ENCODE results near the gene DAB2IP. TPM values are rescaled to one million over a fixed set of nuclear protein-coding genes. Genes with fewer than 3 reads are reported as not detected.

DAB2IP gene
- total RNA-seq, 2 donors from 2014 or later, result 0.06 to 0.18 TPM

DNA sequence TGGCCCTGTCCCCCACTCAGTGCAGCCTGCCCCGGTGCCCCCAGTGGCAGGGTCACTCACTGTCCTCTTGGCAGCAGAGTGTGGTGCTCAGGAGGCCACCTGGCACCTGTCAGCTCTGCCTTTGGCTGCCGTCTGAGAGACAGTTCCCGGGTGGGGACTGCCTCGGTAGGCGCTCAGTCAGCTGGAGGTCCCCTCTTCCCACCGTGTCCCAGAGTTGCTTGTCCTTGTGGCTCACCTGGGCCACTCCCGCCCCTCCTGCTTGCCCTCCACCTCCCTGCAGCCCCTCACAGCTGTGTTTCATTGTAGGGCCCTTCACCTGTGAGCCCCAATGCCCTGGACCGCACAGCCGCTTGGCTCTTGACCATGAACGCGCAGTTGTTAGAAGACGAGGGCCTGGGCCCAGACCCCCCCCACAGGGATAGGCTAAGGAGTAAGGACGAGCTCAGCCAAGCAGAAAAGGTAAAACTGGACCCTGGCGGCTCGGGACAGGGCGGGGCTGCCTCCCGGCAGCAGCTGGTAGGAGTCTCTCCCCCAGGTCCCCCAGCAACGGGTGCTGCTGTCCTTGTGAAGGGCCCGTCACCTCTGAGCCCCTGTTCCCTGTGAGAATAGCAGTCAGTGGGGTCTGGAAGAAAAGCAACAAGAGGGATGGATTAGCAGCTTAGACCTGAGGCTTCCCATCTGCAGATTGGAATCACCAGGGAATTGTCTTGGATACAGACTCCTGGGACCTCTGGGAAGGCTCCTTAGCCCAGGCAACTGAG lies 122.7 kb downstream of the DAB2IP start:
- ATAC-seq, result no peak
- DNase-seq (ENCODE audit: low spot score in 2 of 2), result no peak
- peaks cover 0 to 4% of the 10 kb centered on the region in 2 donors for H3K9me3 Mint-ChIP-seq
- no peaks in the 10 kb centered on the region for H3K36me3 Mint-ChIP-seq
- H3K27ac Mint-ChIP-seq, result no peak overlapping the region

DNA sequence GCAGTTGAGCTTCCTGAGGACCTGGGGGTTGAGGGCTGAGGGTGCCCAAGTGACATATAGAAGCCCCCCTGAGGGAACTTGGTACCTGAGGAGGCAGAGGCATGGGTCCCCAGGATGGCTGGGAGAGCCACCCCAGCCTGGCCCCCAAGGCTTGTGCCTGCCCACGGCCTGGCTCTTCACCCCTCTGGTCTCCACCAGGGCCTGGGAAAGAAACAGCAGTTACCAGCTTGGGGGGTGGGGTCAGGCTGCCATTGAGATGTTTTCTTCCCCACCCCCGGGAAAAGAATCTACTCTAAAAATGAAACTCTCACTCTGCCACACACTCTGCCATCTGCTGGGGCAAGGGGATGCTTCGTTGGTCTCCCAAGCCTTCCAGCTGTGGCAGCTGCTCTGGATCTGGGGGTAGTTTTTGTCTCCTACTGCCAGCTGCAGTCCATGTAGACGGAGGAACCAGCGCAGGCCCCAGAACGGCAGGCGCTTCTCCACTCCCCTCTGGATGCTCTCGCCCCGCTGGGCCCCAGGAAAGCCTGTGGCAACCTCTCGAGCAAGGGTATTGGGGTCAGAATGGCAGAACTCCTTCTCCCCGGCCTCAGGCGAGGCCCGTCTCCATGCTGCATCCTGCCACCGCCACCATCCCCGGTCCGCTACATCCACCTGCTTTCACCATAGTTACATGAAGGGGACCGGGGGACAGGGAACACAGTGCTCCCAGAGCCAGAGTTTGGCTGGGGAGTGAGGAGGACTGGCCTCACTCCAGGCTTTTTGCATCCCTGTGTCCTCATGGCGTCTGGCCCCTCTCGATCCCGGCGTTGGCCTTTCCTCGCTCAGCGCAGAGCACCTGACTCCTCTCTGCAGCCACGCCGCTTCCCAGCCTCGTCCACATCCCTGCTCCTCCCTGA lies 123.5 kb downstream of the DAB2IP start:
- Mint-ChIP-seq H3K27ac (peak overlapping the region in 1 of 2 donors; percentile 9), H3K9me3 (peaks cover 0 to 4% of the 10 kb centered on the region in 2 donors), H3K36me3 (no peaks in the 10 kb centered on the region)
- no peak for ATAC-seq
- DNase-seq (ENCODE audit: low spot score in 2 of 2), result no peak

DNA sequence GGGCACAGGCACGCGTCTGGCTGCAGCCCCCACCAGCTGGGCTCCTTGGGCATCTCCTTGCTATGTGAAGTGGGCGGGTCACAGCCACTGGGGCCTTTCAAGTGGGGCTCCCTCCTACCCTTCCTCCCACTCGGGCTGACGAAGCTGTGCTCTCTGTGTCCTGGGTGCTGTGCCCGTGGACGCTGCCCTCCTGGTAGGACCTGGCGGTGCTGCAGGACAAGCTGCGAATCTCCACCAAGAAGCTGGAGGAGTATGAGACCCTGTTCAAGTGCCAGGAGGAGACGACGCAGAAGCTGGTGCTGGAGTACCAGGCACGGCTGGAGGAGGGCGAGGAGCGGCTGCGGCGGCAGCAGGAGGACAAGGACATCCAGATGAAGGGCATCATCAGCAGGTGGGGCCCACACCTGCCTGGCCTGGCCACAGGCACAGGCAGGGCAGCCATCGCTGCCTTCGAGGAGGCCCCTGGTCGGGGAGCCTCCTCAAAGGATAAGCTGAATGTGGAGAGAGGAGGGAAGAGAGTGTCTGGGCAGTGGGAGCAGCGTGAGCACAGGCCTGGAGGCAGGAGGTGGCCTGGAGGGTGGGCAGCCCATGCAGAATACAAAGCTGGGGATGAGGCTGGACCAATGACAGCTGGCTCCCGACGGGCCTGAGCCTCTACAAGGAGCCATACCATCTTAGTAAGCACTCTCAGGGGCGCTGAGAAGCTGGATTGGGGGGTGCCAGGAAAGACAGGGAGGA lies 124.7 kb downstream of the DAB2IP start:
- H3K9me3 Mint-ChIP-seq, result peaks cover 0 to 4% of the 10 kb centered on the region in 2 donors
- DNase-seq (ENCODE audit: low spot score in 2 of 2), result peak in 1 of 2 donors; percentile 41
- no peaks in the 10 kb centered on the region for H3K36me3 Mint-ChIP-seq
- ATAC-seq, result no peak
- H3K27ac Mint-ChIP-seq, result peak overlapping the region in 1 of 2 donors; percentile 9

DNA sequence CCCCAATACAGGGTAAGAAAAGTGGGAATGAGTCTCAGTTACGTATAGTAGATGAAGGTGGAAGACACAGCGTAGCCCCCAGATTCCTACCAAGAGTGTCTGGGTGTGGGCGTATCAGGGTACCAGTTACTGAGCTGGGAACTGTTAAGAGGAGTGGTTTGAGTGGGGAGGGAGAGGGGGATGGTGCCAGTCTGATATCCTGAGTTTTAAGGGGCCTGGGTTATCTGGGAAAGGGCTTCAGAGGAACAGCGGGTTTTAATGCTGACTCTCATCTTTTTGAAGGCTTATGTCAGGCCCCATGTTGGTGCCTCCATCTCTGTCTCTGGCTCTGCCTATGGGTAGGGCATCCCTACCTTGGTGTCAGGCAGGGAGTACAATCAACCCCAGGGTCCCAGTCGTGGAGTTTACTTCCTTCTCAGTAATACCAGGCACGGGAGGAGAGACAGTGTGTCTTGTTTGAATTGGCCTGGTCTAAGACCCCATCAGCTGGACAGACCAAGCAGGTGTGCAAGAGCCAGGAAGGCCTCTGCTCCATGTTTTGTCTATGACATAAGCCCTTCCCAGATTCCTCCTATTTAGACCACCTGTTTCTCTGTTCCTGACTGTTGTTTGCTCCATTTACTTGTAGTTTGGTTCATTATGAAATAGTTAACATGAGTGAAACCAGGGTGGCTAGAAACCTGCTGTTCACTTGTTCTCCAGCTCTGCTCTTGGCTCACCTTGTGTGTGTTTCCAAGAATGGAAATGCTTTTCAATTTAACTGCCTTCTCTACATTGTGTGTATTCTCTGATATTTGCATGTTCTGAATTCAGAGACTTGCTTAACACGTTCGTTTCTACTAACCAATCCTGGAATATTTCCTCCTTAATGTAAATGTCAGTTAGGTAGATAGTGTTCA lies 125.6 kb downstream of the DAB2IP start:
- Mint-ChIP-seq H3K27ac (no peak overlapping the region), H3K9me3 (peaks cover 0 to 4% of the 10 kb centered on the region in 2 donors), H3K36me3 (no peaks in the 10 kb centered on the region)
- no peak for DNase-seq (ENCODE audit: low spot score in 2 of 2)
- ATAC-seq, result no peak

DNA sequence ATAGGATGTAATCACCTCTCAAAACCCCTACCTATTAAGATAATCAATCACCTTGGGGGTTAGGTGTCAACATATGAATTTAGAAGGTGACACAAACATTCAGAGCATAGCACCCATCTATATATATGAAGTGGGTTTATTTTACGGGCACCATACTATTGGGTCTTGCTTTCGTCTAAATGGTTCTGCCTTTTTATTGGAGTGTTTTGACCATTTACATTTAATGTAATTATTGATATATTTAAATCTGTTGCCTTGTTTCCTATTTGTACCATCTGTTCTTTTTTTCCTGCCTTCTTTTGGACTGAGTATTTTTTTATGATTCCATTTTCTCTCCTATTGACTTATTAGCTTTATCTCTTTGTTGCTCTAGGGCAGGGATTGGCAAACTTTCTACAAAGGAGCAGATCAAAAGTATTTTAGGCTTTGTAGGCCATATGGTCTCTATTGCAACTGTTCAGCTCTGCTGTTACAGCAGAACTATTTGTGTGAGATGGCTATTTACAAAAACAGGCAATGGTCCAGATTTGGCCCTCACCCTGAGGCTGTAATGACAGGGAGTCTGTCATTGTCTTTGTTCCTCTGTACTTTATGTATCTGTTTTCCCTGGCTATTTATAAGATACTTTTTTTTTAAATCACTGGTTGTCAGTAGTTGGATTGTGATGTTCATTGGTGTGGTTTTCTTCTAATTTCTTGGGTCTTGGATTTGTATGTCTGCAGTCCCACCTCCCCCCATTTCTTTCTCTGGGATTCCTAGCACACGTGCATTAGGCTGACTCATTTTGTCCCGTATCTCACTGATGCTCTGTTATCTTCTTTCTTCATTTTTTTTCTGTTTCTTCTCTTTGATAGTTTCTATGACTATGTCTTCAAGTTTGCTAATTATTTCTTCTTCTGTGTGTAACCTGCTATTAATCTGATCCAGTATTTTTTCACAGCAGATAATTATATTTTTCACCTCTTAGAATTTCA lies 127.1 kb downstream of the DAB2IP start:
- DNase-seq (ENCODE audit: low spot score in 2 of 2), result no peak
- Mint-ChIP-seq H3K27ac (no peak overlapping the region), H3K9me3 (peaks cover 0 to 4% of the 10 kb centered on the region in 2 donors), H3K36me3 (no peaks in the 10 kb centered on the region)
- ATAC-seq, result no peak

DNA sequence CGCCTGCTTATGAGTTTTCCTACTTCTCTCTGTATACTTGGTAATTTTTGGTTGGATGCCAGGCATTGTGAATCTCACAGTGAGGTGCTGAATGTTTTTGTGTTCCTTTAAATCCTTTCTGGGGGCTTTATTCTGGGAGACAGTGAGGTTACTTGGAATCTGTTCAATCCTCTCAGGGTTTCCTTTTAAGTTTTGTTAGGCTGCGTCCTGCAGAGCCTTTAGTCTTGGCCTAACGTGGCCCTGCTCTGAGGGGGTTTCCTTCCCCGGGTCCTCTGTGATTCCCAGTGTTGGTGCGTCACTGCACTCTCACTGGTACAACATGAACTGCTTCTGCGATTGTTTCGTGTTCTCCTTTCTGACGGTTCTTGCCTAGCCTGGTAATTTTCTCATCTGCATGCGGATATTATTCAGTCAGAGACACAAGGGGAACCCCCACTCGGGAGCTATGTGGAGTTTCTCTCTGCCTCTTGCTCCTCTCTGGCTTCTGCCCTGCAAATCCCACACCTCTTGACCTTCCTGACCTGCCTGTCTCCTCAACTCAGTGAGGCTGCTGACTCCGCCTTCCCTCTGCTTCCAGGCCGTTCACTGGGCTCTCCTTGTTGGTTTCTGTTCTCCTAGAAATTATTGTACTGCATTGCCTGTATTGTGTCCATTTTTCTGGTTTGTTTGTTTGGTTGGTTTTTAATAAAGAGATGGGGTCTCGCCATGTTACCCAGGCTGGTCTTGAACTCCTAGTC lies 128.1 kb downstream of the DAB2IP start:
- no peak for ATAC-seq
- H3K27ac Mint-ChIP-seq, result no peak overlapping the region
- H3K36me3 Mint-ChIP-seq, result no peaks in the 10 kb centered on the region
- peaks cover 0 to 4% of the 10 kb centered on the region in 2 donors for H3K9me3 Mint-ChIP-seq
- DNase-seq (ENCODE audit: low spot score in 2 of 2), result no peak

DNA sequence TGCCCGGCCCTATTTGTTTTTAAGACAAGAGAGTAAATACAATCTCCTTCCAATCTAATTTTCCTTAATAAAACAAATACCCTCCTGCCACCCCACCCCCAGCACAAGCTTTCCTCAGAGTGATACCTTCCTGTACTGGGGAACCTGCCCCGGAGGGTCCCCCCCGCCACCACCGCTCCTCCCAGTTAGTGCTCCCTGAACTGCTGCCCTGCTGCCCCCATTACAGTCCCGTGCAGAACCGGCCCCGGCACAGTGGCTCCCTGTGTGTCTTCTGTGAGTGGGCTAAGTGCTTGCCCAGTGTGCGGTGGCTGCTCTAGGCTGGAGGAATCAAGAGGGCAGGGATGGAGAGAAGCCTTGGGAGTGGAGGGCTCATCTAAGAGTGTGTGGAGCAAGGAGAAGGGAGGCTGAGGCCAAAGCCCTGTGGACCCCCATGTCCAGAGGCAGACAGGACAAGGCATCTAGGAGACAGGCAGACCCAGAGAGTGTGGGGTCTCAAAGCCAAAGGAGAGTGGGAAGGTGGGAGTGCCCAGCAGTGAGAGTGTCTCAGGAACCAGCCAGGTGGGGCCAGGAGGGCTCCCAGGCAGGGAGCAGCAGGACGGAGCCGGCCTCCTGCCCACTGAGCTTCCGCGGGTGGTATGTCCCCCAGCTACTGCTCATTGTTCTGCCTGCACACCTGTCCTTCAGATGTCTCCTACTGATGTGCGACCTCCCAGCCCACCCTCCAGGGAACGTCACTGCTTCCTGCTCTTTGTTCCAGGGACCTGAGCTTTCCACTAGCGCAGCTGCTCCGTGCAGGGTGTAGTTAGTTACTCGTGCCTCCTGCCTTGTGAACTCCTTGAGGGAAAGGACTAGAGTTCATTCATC lies 129.0 kb downstream of the DAB2IP start:
- no peak overlapping the region for H3K27ac Mint-ChIP-seq
- no peaks in the 10 kb centered on the region for H3K36me3 Mint-ChIP-seq
- no peak for DNase-seq (ENCODE audit: low spot score in 2 of 2)
- H3K9me3 Mint-ChIP-seq, result peaks cover 0 to 4% of the 10 kb centered on the region in 2 donors
- ATAC-seq, result no peak

DNA sequence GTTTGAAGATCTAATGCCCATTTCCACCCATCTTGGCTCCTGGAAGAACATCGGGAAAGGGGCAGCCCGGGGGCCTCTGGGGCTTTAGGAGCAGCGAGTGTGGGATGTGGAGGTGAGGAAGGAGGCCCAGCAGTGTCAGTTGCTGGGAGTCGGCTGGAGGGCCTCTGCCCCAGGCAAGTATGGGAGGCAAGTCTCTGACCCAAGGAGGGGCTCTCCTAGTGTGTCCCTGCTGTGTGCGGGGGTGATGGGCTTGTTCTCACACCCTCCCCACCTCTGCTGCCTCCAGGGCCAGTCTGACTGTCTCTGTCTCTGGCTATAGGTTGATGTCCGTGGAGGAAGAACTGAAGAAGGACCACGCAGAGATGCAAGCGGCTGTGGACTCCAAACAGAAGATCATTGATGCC lies 129.7 kb downstream of the DAB2IP start:
- DNase-seq (ENCODE audit: low spot score in 2 of 2) (no peak), ATAC-seq (no peak)
- Mint-ChIP-seq H3K9me3 (peaks cover 0 to 4% of the 10 kb centered on the region in 2 donors), H3K36me3 (no peaks in the 10 kb centered on the region), H3K27ac (peak overlapping the region in 1 of 2 donors; percentile 52)

DNA sequence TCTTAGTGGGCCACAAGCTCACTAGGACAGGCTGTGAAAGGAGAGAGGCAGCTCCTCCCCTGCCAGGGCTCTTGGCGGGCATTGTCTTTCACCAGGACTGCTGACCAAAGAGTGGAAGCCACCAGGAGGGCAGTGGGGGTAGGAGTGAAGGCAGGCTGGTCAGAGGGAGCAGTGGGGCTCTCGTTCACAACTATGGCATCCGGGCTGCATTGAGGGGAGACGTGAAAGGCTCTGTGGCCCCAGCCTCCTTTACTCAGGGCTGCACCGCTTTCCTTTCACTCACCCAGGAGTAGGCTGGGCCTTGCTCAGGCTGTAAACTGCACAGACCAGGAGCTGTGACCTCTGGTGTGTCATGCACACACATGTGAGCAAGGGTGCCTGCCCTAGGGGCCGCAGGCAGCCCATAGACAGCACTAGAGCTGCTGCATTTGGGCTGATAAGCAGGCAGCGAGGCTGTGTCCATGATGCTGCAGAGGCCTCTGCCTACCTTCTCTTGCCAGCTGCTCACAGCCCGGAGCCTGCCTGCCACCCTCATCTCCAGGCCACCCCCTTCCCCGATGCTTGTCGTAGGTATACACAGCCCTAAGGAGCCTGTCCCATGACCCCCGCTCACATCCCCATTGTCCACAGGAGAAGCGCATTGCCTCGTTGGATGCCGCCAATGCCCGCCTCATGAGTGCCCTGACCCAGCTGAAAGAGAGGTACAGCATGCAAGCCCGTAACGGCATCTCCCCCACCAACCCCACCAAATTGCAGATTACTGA lies 130.4 kb downstream of the DAB2IP start:
- DNase-seq (ENCODE audit: low spot score in 2 of 2), result no peak
- no peak for ATAC-seq
- Mint-ChIP-seq H3K36me3 (no peaks in the 10 kb centered on the region), H3K27ac (no peak overlapping the region), H3K9me3 (peaks cover 0 to 4% of the 10 kb centered on the region in 2 donors)

DNA sequence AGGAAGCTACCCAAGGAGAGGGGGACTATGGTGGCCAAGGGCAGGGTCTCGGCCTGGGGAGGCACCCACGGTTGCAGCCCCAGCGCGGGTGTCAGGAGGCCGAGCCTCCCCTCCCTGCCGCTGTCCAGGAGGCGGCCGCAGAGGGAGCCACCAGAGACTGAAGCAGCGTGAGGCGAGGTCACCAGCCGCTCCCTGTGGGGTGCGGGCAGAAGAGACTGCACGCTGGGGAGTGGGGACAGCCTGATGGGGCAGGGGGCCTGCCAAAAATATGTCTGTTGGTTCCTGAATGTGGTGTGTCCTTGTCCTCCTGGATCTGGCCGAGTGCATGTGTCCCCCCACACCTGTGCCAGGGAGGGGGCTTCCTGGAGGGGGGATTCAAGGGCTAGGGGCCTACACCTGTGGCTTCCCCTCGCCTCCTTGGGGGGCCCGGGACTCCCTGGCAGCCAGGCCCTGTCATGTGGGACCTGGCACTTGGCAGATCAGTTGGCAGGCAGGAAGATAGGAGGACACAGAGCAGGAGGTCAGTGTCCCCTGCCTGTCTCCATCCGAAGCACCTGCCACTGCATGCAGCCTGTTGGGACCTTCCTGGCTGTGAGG lies 131.2 kb downstream of the DAB2IP start:
- DNase-seq (ENCODE audit: low spot score in 2 of 2) (no peak), ATAC-seq (no peak)
- H3K9me3 Mint-ChIP-seq, result peaks cover 0 to 4% of the 10 kb centered on the region in 2 donors
- no peak overlapping the region for H3K27ac Mint-ChIP-seq
- no peaks in the 10 kb centered on the region for H3K36me3 Mint-ChIP-seq

DNA sequence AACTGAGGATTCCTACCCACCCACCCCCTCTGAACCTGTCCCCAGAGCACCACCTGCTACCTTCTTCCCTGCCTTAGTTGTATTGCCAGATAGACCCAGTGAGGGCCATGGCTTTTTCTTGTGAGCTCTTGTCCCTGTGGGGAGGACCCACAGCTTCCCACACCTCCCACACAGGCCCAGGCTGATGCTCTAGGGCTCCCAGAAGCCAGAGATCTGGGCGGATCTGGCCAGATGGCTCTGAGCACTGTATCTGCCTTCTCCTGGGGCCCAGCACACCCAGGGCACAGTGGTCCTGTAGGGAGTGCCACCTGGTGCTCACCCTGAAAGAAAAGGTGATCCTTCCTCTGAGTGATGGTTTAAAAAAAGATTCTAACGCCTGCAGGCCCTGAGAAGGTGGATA lies 131.7 kb downstream of the DAB2IP start:
- no peak for ATAC-seq
- Mint-ChIP-seq H3K27ac (no peak overlapping the region), H3K36me3 (no peaks in the 10 kb centered on the region), H3K9me3 (peaks cover 0 to 4% of the 10 kb centered on the region in 2 donors)
- no peak for DNase-seq (ENCODE audit: low spot score in 2 of 2)

DNA sequence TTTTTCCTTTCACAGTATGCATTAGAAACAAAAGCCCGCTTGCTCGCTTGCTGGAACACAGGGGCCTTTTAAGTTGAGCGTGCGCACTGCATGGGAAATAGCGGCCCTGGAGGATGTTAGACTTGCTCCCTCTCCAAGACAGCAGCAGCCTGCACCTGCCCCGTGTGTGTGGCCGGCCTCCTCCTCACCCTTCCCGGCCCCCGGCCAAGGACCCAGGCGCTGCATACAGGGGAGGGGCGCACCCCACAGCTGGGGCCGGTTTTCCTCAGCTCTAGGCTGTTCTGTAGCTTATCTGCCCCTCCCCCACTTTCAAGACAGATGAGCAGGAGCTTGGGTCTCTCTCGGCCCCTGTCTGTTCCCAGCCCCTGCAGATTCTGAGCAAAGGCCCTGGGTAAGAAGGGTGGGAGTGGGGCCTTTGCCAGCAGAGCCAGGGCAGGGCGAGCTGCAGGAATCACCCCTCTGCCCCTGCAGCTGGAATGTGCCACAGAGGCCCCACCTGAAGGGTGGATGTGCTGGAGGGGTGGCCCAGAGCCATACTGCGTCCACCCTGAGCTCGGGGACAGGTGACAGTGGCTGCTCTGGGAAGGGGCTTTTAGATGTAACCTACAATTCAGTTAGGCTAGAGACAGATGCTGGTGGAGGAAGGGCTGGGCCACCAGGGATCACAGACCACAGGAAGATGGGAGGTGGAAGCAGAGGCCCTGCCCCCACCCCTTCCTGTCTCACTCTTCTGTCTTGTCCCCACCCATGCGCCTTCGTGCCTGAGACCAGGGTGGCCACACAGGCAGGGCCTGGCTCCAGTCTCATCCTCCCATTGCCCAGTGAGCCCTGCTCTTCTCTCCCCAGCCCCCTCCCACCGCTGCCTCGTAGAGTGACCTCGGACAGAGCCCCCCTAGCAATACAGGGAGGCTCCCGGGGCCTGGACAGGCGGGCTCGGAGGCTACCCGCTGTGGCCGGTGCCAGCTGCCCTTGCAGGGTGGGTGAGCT lies 132.4 kb downstream of the DAB2IP start:
- no peak for DNase-seq (ENCODE audit: low spot score in 2 of 2)
- H3K27ac Mint-ChIP-seq, result no peak overlapping the region
- ATAC-seq, result no peak

More for the DNA sequence above, 132.4 kb downstream of the DAB2IP start:
- Mint-ChIP-seq H3K36me3 (no peaks in the 10 kb centered on the region), H3K9me3 (peaks cover 0 to 3% of the 10 kb centered on the region in 2 donors)
